ENCODE results near the gene GRHL1.
"Not testable (repeated sequence)": the region's sequence is repeated elsewhere in the genome, so short reads cannot be mapped to it uniquely, and the experiment has no call there.

The GRHL1 gene

DNA sequence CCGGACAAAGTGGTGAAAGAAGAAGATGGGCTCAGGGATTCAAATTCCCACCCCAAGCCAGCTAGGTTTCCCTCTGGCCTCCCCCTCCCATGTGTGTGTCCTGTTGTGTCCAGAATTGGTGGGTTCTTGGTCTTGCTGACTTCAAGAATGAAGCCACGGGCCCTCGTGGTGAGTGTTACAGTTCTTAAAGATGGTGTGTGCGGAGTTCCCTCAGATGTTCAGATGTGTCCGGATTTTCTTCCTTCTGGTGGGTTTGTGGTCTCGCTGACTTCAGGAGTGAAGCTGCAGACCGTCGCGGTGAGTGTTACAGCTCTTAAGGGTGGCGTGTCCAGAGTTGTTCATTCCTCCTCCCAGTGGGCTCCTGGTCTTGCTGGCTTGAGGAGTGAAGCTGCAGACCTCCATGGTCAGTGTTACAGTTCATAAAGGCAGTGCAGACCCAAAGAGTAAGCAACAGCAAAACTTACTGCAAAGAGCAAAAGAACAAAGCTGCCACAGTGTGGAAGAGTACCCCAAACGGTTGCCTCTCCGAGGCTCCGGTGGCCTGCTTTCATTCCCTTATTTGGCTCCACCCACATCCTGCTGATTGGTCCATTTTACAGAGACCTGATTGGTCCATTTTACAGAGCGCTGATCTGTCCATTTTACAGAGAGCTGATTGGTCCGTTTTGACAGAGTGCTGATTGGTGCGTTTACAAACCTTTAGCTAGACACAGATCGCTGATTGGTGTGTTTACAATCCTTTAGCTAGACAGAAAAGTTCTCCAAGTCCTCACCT is 54.2 kb downstream of the GRHL1 start:
- Mint-ChIP-seq H3K27me3 (peaks cover 7% of the 10 kb centered on the region), H3K9me3 (no peaks in the 10 kb centered on the region), H3K27ac (ENCODE audit: low read depth) (no peak overlapping the region), H3K36me3 (ENCODE audit: insufficient read depth) (peaks cover 2% of the 10 kb centered on the region), H3K4me1 (no peaks in the 10 kb centered on the region), H3K4me3 (no peak overlapping the region)
- DNase-seq (ENCODE audit: low spot score in 2 of 2) = no peak
- no peak for ATAC-seq (replicated peaks; ENCODE audit: extremely low read depth, poor library complexity, severe bottlenecking)

DNA sequence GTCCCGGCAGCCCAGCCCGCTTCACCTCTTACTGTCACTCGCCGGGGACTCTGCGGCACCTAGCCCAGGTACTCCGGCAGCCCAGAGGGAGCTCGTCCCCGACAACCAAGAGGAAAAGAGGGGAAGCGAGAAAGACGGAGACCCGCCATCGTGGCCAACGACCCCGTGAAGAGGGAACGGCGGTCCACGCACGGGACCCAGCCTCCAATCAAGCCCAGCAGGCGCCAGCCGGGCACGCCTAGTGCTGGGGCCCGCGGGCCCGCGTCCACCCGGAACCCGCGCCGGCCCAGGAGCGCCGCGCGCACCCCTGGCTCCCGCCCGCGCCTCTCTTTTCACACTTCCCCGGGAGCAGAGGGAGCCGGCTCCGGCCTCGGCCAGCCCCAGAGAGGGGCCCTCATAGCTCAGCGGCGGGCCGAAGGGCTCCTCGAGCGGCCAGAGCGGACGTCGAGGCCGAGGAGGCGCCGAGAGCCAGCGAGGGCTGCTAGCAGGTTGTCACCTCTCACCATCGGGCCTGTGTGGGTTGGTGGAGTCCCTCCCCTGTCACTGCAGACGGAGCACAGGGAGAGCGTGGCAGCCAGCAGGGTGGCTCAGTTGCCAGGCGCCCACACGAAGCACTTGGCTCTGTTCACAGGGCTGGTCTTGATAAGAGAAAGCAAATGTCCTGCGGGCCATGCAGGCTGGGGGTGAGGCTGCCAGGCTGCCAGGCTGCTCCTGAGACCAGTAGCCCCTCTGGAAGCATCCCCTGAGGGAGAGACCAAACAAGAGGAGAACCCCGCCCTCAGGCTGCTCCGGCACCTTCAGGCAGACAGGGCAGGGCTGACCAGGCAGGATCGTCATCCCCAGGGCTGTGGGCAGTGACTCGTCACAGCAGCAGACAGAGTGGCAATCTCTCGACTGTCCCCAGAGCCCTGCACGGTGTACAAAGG is 55.0 kb downstream of the GRHL1 start:
- no peak overlapping the region for H3K27ac Mint-ChIP-seq (ENCODE audit: low read depth)
- no peak for ATAC-seq (replicated peaks; ENCODE audit: extremely low read depth, poor library complexity, severe bottlenecking)

DNA sequence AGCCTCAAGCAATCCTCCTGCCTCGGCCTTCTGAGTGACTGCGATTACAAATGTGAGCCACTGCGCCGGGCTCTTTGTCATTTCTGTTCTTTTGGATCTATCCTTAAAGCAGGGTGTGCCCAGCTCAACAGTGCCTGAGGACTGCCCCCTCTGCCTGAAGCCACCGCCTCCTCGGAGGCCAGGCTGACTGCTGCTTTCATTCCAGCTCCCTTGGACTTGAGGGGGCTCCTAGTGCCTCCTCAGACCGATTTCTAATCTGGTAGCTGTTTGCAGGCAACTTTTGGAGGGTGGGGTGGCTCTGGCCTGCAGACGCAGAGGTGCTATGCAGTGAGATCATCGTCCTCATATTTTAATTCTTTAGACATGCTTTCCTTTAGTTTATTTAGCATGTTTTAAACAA is 55.9 kb downstream of the GRHL1 start:
- DNase-seq (ENCODE audit: low spot score in 2 of 2) (no peak), ATAC-seq (replicated peaks; ENCODE audit: extremely low read depth, poor library complexity, severe bottlenecking) (no peak)
- H3K4me1 Mint-ChIP-seq = no peaks in the 10 kb centered on the region
- H3K27ac Mint-ChIP-seq (ENCODE audit: low read depth) = no peak overlapping the region
- no peaks in the 10 kb centered on the region for H3K9me3 Mint-ChIP-seq
- H3K4me3 Mint-ChIP-seq = no peak overlapping the region
- peaks cover 7% of the 10 kb centered on the region for H3K27me3 Mint-ChIP-seq
- peaks cover 2% of the 10 kb centered on the region for H3K36me3 Mint-ChIP-seq (ENCODE audit: insufficient read depth)

More for the DNA sequence above, 55.0 kb downstream of the GRHL1 start:
- DNase-seq (ENCODE audit: low spot score in 2 of 2) = no peak
- Mint-ChIP-seq H3K4me3 (no peak overlapping the region), H3K9me3 (no peaks in the 10 kb centered on the region), H3K4me1 (no peaks in the 10 kb centered on the region), H3K36me3 (ENCODE audit: insufficient read depth) (peaks cover 2% of the 10 kb centered on the region), H3K27me3 (peaks cover 7% of the 10 kb centered on the region)

DNA sequence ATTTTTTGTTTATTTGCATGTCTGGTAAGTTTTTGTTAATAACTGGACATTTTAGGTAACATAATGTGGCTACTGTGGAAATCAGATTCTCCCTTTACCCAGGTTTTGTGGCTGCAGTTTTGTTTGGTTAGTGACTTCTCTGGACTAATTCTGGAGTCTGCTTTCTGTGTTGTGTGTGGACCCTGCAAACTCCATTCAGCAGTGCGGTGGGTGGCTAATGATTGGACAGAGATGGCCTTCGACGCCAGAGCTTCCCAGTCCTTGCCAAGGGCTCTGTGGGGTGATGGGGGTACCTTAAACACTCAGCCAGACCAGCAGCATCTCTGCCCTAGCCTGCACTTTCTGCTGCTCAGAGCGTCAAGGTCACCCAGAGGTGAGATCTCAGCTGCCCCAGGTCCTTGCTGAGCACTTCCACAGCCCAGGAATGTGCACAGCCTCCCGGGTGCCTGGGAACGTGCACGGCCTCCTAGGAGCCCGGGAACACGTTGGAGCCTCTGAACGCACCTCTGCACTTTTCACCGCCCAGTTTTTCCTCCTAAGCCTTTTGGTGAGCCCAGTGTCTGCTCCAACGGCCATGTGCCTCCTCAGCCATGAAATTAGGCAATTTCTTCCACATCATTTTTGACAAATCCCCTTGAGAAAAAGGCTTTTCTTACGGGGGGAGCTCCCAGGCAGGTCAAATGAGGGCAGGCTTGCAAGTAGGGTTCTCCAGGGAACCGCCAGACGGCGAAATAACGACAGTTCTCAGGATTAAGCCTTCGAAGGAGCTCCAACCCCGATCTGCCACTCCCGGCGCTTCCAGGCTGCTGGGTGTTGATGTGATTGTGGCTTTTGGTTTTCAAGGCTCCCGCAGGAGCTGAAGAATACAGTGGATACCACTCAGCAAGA is 56.7 kb downstream of the GRHL1 start:
- no peak overlapping the region for H3K4me3 Mint-ChIP-seq
- ATAC-seq (replicated peaks; ENCODE audit: extremely low read depth, poor library complexity, severe bottlenecking) (no peak), DNase-seq (ENCODE audit: low spot score in 2 of 2) (no peak)
- no peak overlapping the region for H3K27ac Mint-ChIP-seq (ENCODE audit: low read depth)
- H3K36me3 Mint-ChIP-seq (ENCODE audit: insufficient read depth) = peaks cover 2% of the 10 kb centered on the region
- H3K4me1 Mint-ChIP-seq = no peaks in the 10 kb centered on the region
- H3K27me3 Mint-ChIP-seq = peaks cover 7% of the 10 kb centered on the region
- H3K9me3 Mint-ChIP-seq = no peaks in the 10 kb centered on the region

DNA sequence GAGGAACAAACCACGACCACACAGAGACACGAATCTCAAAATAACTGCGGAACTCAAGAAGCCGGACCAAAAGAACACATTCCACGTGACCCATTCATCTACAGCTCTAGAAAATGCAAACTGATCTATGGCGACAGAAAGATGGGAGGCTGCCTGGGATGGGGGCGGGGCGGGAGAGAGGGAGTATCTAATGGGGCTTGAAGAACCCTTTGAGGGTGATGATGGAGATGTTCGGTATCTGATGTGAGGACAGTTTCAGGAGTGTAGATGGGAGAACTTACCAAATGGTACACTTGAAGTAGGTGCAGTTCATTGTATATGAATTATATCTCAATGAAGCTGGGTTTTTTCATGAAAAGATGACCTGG is 57.3 kb downstream of the GRHL1 start:
- Mint-ChIP-seq H3K27ac (ENCODE audit: low read depth) (no peak overlapping the region), H3K4me3 (no peak overlapping the region), H3K27me3 (peaks cover 7% of the 10 kb centered on the region), H3K4me1 (no peaks in the 10 kb centered on the region), H3K36me3 (ENCODE audit: insufficient read depth) (peaks cover 2% of the 10 kb centered on the region), H3K9me3 (no peaks in the 10 kb centered on the region)
- ATAC-seq (replicated peaks; ENCODE audit: extremely low read depth, poor library complexity, severe bottlenecking) (no peak), DNase-seq (ENCODE audit: low spot score in 2 of 2) (no peak)

DNA sequence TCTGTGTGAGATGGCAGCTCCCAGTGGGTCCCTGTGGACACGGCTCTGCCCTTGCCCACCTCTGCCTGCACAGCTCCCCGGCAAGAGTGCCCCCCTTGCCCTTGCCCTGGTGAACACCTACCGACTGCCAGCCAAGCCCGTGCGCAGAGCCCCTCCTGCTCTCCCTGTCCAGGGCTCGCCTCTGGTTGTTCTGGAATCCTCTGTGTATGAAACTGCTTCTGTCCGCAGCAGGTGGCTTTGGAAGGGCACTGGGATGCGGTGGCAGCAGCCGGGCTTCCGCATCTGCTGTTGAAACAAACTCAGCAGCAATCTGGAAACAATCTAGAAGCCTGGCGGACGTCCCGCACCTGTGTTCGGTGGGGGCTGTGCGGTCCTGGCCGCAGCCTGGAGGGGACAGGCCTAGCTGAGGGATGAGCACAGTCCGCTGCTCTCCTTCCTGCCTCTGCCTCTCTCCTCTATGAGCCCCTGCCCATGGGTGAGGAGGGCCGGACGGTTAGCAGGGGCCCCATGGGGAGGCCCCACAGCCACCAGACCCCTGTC is 57.8 kb downstream of the GRHL1 start:
- Mint-ChIP-seq H3K36me3 (ENCODE audit: insufficient read depth) (peaks cover 2% of the 10 kb centered on the region), H3K27me3 (peaks cover 7% of the 10 kb centered on the region), H3K9me3 (no peaks in the 10 kb centered on the region), H3K4me3 (no peak overlapping the region), H3K4me1 (no peaks in the 10 kb centered on the region), H3K27ac (ENCODE audit: low read depth) (no peak overlapping the region)
- no peak for ATAC-seq (replicated peaks; ENCODE audit: extremely low read depth, poor library complexity, severe bottlenecking)
- no peak for DNase-seq (ENCODE audit: low spot score in 2 of 2)

DNA sequence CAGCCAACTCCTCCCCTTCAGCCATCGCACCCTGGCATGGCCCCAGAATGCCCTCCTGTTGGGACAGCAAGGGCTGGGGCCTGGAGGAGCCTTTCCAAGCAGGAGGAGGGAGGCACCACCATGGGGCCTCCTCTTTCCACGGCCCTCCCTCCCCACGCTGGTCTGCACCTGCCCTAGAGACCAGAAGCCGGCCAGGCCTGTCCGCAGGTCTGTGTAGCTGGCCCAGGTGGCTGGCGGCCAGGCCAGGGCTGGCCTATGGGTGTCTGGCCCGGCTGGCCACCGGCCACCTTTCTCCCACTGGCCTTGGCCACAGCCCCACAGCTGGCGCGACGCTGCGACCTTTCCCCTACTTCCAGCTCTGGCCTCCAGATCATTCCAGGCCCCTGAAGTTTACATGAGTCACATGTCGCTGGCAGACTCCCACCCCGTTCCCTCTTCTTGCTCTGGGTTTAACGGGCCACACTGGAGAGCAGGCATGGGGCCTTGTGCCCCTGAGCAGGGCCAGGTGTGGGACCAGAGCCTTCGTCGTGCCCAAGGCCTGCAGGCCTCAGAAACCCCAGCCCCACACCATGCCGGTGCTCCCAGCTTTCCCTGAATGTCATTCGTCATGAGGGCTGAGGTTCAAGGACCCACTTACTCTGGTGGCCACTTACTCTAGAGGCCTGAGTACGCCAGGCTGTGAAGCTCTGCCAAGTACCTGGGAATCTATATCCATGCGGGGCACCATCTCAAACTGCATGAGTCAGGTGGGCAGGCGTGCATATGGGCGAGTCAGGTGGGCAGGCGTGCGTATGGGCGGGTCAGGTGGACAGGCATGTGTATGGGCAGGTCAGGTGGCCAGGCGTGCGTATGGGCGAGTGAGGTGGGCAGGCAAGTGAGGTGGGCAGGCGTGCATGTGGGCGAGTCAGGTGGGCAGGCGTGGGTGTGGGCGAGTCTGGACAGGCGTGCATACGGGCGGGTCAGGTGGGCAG is 58.6 kb downstream of the GRHL1 start:
- H3K27ac Mint-ChIP-seq (ENCODE audit: low read depth) = no peak overlapping the region
- H3K4me1 Mint-ChIP-seq = no peaks in the 10 kb centered on the region
- no peak for DNase-seq (ENCODE audit: low spot score in 2 of 2)

DNA sequence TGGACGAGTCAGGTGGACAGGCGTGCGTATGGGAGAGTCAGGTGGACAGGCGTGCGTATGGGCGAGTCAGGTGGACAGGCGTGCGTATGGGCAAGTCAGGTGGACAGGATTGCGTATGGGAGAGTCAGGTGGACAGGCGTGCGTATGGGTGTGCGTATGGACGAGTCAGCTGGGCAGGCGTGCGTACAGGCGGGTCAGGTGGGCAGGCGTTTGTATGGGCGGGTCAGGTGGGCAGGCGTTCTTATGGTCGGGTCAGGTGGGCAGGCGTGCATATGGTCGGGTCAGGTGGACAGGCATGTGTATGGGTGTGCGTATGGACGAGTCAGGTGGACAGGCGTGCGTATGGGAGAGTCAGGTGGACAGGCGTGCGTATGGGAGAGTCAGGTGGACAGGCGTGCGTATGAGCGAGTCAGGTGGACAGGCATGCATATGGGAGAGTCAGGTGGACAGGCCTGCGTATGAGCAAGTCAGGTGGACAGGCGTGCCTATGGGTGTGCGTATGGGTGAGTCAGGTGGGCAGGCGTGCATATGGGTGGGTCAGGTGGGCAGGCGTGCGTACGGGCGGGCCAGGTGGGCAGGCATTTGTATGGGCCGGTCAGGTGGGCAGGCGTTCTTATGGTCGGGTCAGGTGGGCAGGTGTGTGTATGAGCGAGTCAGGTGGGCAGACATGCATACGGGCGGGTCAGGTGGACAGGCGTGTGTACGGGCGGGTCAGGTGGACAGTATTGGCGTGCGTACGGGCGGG is 59.5 kb downstream of the GRHL1 start:
- H3K36me3 Mint-ChIP-seq (ENCODE audit: insufficient read depth); DNase-seq (ENCODE audit: low spot score in 2 of 2); ATAC-seq (replicated peaks; ENCODE audit: extremely low read depth, poor library complexity, severe bottlenecking); H3K9me3 Mint-ChIP-seq; H3K27ac Mint-ChIP-seq (ENCODE audit: low read depth); H3K27me3 Mint-ChIP-seq; H3K4me3 Mint-ChIP-seq; H3K4me1 Mint-ChIP-seq: not testable (repeated sequence)

More for the DNA sequence above, 58.6 kb downstream of the GRHL1 start:
- H3K27me3 Mint-ChIP-seq = peaks cover 7% of the 10 kb centered on the region
- no peak for ATAC-seq (replicated peaks; ENCODE audit: extremely low read depth, poor library complexity, severe bottlenecking)
- no peaks in the 10 kb centered on the region for H3K9me3 Mint-ChIP-seq
- peaks cover 2% of the 10 kb centered on the region for H3K36me3 Mint-ChIP-seq (ENCODE audit: insufficient read depth)
- H3K4me3 Mint-ChIP-seq = no peak overlapping the region

DNA sequence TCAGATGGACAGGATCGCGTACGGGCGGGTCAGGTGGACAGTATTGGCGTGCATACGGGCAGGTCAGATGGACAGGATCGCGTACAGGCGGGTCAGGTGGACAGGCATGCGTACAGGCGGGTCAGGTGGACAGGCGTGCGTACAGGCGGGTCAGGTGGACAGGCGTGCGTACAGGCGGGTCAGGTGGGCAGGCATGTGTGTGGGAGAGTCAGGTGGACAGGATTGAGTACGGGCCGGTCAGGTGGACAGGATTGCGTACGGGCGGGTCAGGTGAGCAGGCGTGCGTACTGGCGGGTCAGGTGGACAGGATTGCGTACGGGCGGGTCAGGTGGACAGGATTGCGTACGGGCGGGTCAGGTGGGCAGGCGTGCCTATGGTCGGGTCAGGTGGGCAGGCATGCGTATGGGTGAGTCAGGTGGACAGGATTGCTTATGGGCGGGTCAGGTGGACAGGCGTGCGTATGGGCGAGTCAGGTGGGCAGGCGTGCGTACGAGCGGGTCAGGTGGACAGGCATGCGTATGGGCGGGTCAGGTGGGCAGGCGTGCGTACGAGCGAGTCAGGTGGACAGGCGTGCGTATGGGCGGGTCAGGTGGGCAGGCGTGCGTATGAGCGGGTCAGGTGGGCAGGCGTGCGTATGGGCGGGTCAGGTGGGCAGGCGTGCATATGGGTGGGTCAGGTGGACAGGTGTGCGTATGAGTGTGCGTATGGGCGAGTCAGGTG is 60.3 kb downstream of the GRHL1 start:
- H3K4me3 Mint-ChIP-seq; ATAC-seq (replicated peaks; ENCODE audit: extremely low read depth, poor library complexity, severe bottlenecking); DNase-seq (ENCODE audit: low spot score in 2 of 2); H3K9me3 Mint-ChIP-seq; H3K4me1 Mint-ChIP-seq; H3K27ac Mint-ChIP-seq (ENCODE audit: low read depth); H3K36me3 Mint-ChIP-seq (ENCODE audit: insufficient read depth); H3K27me3 Mint-ChIP-seq: not testable (repeated sequence)

DNA sequence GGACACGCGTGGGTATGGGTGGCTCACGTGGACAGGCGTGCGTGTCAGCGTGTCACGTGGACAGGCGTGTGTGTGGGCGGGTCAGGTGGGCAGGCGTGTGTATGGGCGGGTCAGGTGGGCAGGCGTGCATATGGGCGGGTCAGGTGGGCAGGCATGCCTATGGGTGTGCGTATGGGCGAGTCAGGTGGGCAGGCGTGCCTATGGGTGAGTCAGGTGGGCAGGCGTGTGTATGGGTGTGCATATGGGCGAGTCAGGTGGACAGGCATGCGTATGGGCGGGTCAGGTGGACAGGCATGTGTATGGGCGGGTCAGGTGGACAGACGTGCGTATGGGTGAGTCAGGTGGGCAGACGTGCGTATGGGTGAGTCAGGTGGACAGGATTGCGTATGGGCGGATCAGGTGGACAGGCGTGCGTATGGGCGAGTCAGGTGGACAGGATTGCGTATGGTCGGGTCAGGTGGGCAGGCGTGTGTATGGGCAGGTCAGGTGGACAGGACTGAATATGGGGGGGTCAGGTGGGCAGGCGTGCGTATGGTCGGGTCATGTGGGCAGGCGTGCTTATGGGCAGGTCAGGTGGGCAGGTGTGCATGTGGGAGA is 61.0 kb downstream of the GRHL1 start:
- not testable (repeated sequence) for H3K27ac Mint-ChIP-seq (ENCODE audit: low read depth); H3K4me1 Mint-ChIP-seq; H3K4me3 Mint-ChIP-seq; H3K36me3 Mint-ChIP-seq (ENCODE audit: insufficient read depth); H3K27me3 Mint-ChIP-seq; DNase-seq (ENCODE audit: low spot score in 2 of 2); H3K9me3 Mint-ChIP-seq; ATAC-seq (replicated peaks; ENCODE audit: extremely low read depth, poor library complexity, severe bottlenecking)

Data from central memory CD8-positive, alpha-beta T cell (primary cell).